Measurements from ENCODE around the gene CCM2L.
A peak's percentile ranks its signal among the peaks of the same experiment; 100 is the strongest.

The CCM2L gene

GRCh38 chr20:32036716-32037485, 26.7 kb downstream of the CCM2L start:
- Histone ChIP-seq H3K9me3 (ENCODE audit: low read depth, low read length) (no peaks in the 10 kb centered on the region), H3K9ac (ENCODE audit: insufficient read length) (no peak overlapping the region), H3K27ac (peak overlapping the region; percentile 10; the same call in 1 of the 2 replicates), H3K36me3 (ENCODE audit: insufficient read depth, low read length) (no peaks in the 10 kb centered on the region), H3K4me3 (no peak overlapping the region)
- DNase-seq (ENCODE audit: low read depth, low spot score), result no peak
- TF ChIP-seq FOXP2 (optimal IDR thresholded peaks at IDR 0.05; ENCODE audit: control extremely low read depth, extremely low read length, insufficient read depth) (no peak), EZH2 (IDR thresholded peaks at IDR 0.05) (no peak), POLR2AphosphoS5 (IDR thresholded peaks at IDR 0.05; ENCODE audit: borderline replicate concordance, low read depth, low read length) (no peak)

GRCh38 chr20:32037929-32038328, 27.7 kb downstream of the CCM2L start:
- no peak overlapping the region for H3K27ac ChIP-seq
- TF ChIP-seq FOXP2 (optimal IDR thresholded peaks at IDR 0.05; ENCODE audit: control extremely low read depth, extremely low read length, insufficient read depth) (no peak), EZH2 (IDR thresholded peaks at IDR 0.05) (no peak), POLR2AphosphoS5 (IDR thresholded peaks at IDR 0.05; ENCODE audit: borderline replicate concordance, low read depth, low read length) (no peak)
- no peaks in the 10 kb centered on the region for H3K9me3 ChIP-seq (ENCODE audit: low read depth, low read length)
- H3K36me3 ChIP-seq (ENCODE audit: insufficient read depth, low read length), result no peaks in the 10 kb centered on the region
- no peak overlapping the region for H3K4me3 ChIP-seq
- no peak overlapping the region for H3K9ac ChIP-seq (ENCODE audit: insufficient read length)
- no peak for DNase-seq (ENCODE audit: low read depth, low spot score)

DNA sequence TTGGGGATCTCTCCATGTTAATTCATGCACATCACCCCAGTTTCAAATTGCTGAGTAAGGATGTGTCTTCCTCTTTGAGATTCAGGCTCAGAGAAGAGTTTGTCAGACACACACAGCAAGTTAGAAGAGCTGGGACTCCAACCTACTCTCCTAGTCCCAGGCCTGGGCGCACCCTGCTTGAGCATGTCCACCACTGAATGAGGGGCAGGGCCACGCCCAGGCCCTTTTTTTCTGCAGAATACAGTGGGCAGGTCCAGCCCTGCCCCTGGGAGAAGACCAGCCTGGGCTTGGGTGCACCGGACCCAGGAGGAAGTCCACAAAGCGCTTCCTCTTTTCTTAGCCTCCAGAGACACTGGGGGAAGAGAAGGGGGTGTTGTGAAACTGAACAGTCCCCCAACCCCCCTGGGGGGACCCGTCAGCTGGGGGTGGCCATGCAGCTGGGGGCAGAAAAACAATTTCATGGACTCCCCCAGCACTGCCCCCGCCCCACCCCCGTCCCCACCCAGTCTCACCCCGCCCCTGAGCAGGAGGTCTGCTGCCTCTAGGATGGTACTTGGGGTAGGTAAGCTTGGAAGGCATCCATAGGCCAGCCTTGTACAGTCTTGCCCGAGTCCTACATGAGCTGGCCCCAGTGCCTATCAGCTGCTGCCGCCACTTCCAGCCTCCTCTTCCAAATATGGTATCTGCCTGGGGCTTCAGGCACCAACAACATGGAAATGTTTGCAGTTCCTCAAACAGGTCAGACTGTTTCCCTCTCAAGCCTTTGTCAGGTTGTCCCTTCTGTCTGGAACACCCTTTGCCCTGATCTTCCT, 30.1 kb downstream of the CCM2L start:
- no peaks in the 10 kb centered on the region for H3K9me3 ChIP-seq (ENCODE audit: low read depth, low read length)
- no peaks in the 10 kb centered on the region for H3K36me3 ChIP-seq (ENCODE audit: insufficient read depth, low read length)
- TF ChIP-seq EZH2 (IDR thresholded peaks at IDR 0.05) (no peak), POLR2AphosphoS5 (IDR thresholded peaks at IDR 0.05; ENCODE audit: borderline replicate concordance, low read depth, low read length) (no peak), FOXP2 (optimal IDR thresholded peaks at IDR 0.05; ENCODE audit: control extremely low read depth, extremely low read length, insufficient read depth) (no peak)
- H3K9ac ChIP-seq (ENCODE audit: insufficient read length), result no peak overlapping the region
- DNase-seq (ENCODE audit: low read depth, low spot score), result no peak
- H3K4me3 ChIP-seq, result no peak overlapping the region
- no peak overlapping the region for H3K27ac ChIP-seq

DNA sequence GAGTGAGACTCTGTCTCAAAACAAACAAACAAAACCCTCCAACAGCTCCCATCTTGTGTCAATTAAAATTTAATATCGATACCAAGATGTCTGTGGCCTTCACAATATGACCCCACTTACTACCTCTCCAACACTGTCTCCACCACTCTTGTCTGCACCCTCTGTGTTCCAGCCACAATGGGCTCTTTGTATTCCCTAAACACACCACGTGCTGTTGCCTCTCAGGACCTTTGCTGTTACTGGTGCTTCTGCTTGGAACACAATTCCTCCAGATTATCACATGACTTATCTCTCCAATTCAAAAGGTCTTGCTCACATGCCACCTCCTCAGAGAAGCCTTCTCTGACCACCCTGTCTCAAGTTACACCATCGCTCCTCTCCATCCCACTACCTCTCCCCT, 35.8 kb downstream of the CCM2L start:
- no peak for TF ChIP-seq POLR2AphosphoS5 (IDR thresholded peaks at IDR 0.05; ENCODE audit: borderline replicate concordance, low read depth, low read length)
- no peak for TF ChIP-seq FOXP2 (optimal IDR thresholded peaks at IDR 0.05; ENCODE audit: control extremely low read depth, extremely low read length, insufficient read depth)
- no peak for TF ChIP-seq EZH2 (IDR thresholded peaks at IDR 0.05)
- no peak overlapping the region for H3K9ac ChIP-seq (ENCODE audit: insufficient read length)
- H3K9me3 ChIP-seq (ENCODE audit: low read depth, low read length), result no peaks in the 10 kb centered on the region
- no peak for DNase-seq (ENCODE audit: low read depth, low spot score)
- H3K27ac ChIP-seq, result no peak overlapping the region
- no peak overlapping the region for H3K4me3 ChIP-seq
- H3K36me3 ChIP-seq (ENCODE audit: insufficient read depth, low read length), result no peaks in the 10 kb centered on the region

DNA sequence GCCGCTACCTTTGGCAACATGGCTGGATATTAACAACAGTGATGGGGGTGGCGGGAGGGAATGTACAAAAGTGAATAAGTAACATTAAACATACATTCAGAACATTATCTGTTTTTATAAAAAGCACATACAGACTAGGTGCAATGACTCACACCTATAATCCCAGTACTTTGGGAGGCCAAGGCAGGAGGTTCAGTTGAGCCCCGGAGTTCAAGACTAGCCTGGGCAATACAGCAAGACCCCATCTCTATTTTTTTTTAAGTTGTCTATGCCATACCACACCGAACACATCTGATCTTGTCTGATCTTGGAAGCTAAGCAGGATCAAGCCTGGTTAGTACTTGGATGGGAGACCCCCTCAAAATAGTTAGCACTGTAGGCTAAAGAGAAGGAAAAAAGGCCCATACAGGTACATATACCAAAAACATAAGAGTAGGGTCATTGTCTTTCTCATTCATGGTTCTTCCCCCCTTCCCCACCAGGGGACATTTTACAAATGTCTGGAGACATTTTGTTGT, 40.1 kb downstream of the CCM2L start:
- Histone ChIP-seq H3K36me3 (ENCODE audit: insufficient read depth, low read length) (no peaks in the 10 kb centered on the region), H3K27ac (no peak overlapping the region), H3K9me3 (ENCODE audit: low read depth, low read length) (no peaks in the 10 kb centered on the region), H3K9ac (ENCODE audit: insufficient read length) (no peak overlapping the region), H3K4me3 (no peak overlapping the region)
- DNase-seq (ENCODE audit: low read depth, low spot score), result no peak
- TF ChIP-seq FOXP2 (optimal IDR thresholded peaks at IDR 0.05; ENCODE audit: control extremely low read depth, extremely low read length, insufficient read depth) (no peak), EZH2 (IDR thresholded peaks at IDR 0.05) (no peak)

- DNase-seq (ENCODE audit: low read depth, low spot score), result no peak
- H3K27ac ChIP-seq, result no peak overlapping the region
- no peak for TF ChIP-seq POLR2AphosphoS5 (IDR thresholded peaks at IDR 0.05; ENCODE audit: borderline replicate concordance, low read depth, low read length)
- TF ChIP-seq EZH2 (IDR thresholded peaks at IDR 0.05), result peak; percentile 10
- TF ChIP-seq FOXP2 (optimal IDR thresholded peaks at IDR 0.05; ENCODE audit: control extremely low read depth, extremely low read length, insufficient read depth), result no peak
These were observed 40.8 kb downstream of the CCM2L start for GRCh38 chr20:32050851-32051556.

GRCh38 chr20:32051720-32052089, 41.5 kb downstream of the CCM2L start:
- Histone ChIP-seq H3K36me3 (ENCODE audit: insufficient read depth, low read length) (no peaks in the 10 kb centered on the region), H3K27ac (no peak overlapping the region), H3K4me3 (no peak overlapping the region), H3K9me3 (ENCODE audit: low read depth, low read length) (no peaks in the 10 kb centered on the region), H3K9ac (ENCODE audit: insufficient read length) (no peak overlapping the region)
- DNase-seq (ENCODE audit: low read depth, low spot score), result no peak
- TF ChIP-seq POLR2AphosphoS5 (IDR thresholded peaks at IDR 0.05; ENCODE audit: borderline replicate concordance, low read depth, low read length), result no peak
- TF ChIP-seq EZH2 (IDR thresholded peaks at IDR 0.05), result peak; percentile 73
- TF ChIP-seq FOXP2 (optimal IDR thresholded peaks at IDR 0.05; ENCODE audit: control extremely low read depth, extremely low read length, insufficient read depth), result no peak

More at GRCh38 chr20:32050851-32051556, 40.8 kb downstream of the CCM2L start:
- H3K9ac ChIP-seq (ENCODE audit: insufficient read length), result no peak overlapping the region
- H3K9me3 ChIP-seq (ENCODE audit: low read depth, low read length), result no peaks in the 10 kb centered on the region
- H3K4me3 ChIP-seq, result no peak overlapping the region
- H3K36me3 ChIP-seq (ENCODE audit: insufficient read depth, low read length), result no peaks in the 10 kb centered on the region
